Liver (tissue), 3 donors: Measurements from ENCODE around the gene PARP9.

Experiments
- JUND ChIP-seq, 2 donors: IDR thresholded peaks; 2 replicates each; pipeline ENCODE4 v1.6.1; 2016; ENCODE audit warnings: antibody characterized with exemption in 2 of 2
- RAD21 ChIP-seq, 2 donors: IDR thresholded peaks; 2 replicates each; pipeline ENCODE4 v1.6.1; 2016; ENCODE audit warnings: antibody characterized with exemption in 2 of 2, mild to moderate bottlenecking in 2 of 2
- RXRA ChIP-seq, 2 donors: IDR thresholded peaks; 2 replicates each; pipeline ENCODE4 v1.6.1; 2017 to 2018; ENCODE audit warnings: antibody characterized with exemption in 2 of 2, mild to moderate bottlenecking in 1 of 2
- YY1 ChIP-seq: IDR thresholded peaks from 2 replicates; pipeline ENCODE4 v1.6.1; 2016; ENCODE audit warnings: antibody characterized with exemption, mild to moderate bottlenecking
- TF ChIP-seq, protein P1 (sequence below): fragments of 150-350 bp; IDR thresholded peaks from 2 replicates; pipeline ENCODE4 v1.5.1; 2017; ENCODE audit warnings: improper control_type of control experiment, low read depth, low read length; ENCODE audit not compliant: missing input control
- TF ChIP-seq, protein P2 (sequence below): IDR thresholded peaks from 2 replicates; pipeline ENCODE4 v1.6.1; 2016; ENCODE audit warnings: antibody characterized with exemption
- TF ChIP-seq, protein P3 (sequence below): IDR thresholded peaks from 2 replicates; pipeline ENCODE4 v1.6.1; 2016; ENCODE audit warnings: antibody characterized with exemption, mild to moderate bottlenecking
- donor health status: healthy.
- donor health status: healthy.

DNA sequence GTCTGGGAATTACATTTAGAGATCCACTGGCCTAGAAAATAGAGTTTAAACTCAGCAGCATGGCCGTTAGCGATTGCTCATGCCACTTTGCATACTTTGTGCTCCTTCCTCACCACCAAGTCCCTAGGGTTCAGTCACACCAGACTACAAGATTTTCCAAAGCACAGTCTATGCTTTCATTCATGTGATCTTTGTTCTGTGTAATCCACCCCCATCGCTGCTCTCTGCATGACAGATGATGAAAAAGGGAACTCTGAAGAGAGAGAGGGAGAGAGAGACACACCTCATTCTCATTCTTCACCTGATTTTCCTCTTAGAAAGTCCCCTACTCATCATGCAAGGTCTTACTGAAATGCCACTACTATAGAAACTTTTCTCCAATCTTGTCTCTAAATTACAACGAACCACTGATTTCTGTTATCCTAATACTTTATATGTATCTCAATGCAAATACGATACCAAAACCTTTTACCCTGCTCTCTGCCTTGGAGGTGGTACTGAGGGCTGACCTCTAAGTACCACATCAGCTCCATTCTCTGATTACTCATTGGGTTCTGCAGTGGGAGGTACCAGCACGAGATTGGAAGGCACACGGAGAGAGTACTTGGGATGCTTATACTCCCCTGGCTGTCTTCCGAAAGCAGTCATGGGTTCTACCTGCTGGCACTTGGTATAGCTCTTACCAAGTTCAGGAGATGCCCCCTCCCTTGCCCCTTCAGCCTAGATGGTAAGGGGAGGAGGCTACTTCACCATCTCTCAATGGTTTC is 12.3 kb upstream of the PARP9 start:
- TF ChIP-seq, protein P1, sequence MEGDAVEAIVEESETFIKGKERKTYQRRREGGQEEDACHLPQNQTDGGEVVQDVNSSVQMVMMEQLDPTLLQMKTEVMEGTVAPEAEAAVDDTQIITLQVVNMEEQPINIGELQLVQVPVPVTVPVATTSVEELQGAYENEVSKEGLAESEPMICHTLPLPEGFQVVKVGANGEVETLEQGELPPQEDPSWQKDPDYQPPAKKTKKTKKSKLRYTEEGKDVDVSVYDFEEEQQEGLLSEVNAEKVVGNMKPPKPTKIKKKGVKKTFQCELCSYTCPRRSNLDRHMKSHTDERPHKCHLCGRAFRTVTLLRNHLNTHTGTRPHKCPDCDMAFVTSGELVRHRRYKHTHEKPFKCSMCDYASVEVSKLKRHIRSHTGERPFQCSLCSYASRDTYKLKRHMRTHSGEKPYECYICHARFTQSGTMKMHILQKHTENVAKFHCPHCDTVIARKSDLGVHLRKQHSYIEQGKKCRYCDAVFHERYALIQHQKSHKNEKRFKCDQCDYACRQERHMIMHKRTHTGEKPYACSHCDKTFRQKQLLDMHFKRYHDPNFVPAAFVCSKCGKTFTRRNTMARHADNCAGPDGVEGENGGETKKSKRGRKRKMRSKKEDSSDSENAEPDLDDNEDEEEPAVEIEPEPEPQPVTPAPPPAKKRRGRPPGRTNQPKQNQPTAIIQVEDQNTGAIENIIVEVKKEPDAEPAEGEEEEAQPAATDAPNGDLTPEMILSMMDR, result no peak
- TF ChIP-seq, protein P2, sequence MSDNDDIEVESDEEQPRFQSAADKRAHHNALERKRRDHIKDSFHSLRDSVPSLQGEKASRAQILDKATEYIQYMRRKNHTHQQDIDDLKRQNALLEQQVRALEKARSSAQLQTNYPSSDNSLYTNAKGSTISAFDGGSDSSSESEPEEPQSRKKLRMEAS, result no peak
- TF ChIP-seq RAD21 (IDR thresholded peaks at IDR 0.05) (no peak), JUND (IDR thresholded peaks at IDR 0.05) (no peak), RXRA (IDR thresholded peaks at IDR 0.05) (no peak), YY1 (no peak)
- TF ChIP-seq, protein P3, sequence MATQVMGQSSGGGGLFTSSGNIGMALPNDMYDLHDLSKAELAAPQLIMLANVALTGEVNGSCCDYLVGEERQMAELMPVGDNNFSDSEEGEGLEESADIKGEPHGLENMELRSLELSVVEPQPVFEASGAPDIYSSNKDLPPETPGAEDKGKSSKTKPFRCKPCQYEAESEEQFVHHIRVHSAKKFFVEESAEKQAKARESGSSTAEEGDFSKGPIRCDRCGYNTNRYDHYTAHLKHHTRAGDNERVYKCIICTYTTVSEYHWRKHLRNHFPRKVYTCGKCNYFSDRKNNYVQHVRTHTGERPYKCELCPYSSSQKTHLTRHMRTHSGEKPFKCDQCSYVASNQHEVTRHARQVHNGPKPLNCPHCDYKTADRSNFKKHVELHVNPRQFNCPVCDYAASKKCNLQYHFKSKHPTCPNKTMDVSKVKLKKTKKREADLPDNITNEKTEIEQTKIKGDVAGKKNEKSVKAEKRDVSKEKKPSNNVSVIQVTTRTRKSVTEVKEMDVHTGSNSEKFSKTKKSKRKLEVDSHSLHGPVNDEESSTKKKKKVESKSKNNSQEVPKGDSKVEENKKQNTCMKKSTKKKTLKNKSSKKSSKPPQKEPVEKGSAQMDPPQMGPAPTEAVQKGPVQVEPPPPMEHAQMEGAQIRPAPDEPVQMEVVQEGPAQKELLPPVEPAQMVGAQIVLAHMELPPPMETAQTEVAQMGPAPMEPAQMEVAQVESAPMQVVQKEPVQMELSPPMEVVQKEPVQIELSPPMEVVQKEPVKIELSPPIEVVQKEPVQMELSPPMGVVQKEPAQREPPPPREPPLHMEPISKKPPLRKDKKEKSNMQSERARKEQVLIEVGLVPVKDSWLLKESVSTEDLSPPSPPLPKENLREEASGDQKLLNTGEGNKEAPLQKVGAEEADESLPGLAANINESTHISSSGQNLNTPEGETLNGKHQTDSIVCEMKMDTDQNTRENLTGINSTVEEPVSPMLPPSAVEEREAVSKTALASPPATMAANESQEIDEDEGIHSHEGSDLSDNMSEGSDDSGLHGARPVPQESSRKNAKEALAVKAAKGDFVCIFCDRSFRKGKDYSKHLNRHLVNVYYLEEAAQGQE, result no peak
